SJSA1 (cell line): ENCODE results near the gene DDAH1. TPM values are rescaled to one million over a fixed set of nuclear protein-coding genes. Genes with fewer than 3 reads are reported as not detected.

Experiments
- DNase-seq, 2 experiments: peaks; one replicate each; pipeline ENCODE4 v3.0.0-alpha.2; 2015 to 2020; ENCODE audit warnings: low spot score in 2 of 2, low read depth in 1 of 2
- H3K27ac ChIP-seq: fragments of 250-450 bp; sonication (Bioruptor Pico); 2 replicates; pipeline ENCODE4 v1.5.1; 2020; ENCODE audit warnings: mild to moderate bottlenecking, moderate library complexity
- H3K27me3 ChIP-seq: fragments of 250-450 bp; sonication (Bioruptor Pico); replicated peaks from 2 replicates; pipeline ENCODE4 v1.5.1; 2020; ENCODE audit warnings: mild to moderate bottlenecking, moderate library complexity
- H3K36me3 ChIP-seq: fragments of 250-450 bp; sonication (Bioruptor Pico); 2 replicates; pipeline ENCODE4 v1.5.1; 2020; ENCODE audit warnings: mild to moderate bottlenecking
- H3K4me1 ChIP-seq: fragments of 250-450 bp; sonication (Bioruptor Pico); replicated peaks from 2 replicates; pipeline ENCODE4 v1.6.1; 2021; ENCODE audit warnings: mild to moderate bottlenecking
- H3K4me3 ChIP-seq: fragments of 250-450 bp; sonication (Bioruptor Pico); 2 replicates; pipeline ENCODE4 v1.5.1; 2020; ENCODE audit warnings: mild to moderate bottlenecking
- H3K9me3 ChIP-seq: fragments of 250-450 bp; sonication (Bioruptor Pico); replicated peaks from 2 replicates; pipeline ENCODE4 v1.5.1; 2020; ENCODE audit warnings: mild to moderate bottlenecking
- total RNA-seq: library from RNA; depleted of rRNA; stranded (reverse); fragments of >200 nt; shearing (Covaris generic); gene quantifications from 2 replicates; pipeline ENCODE4 v1.2.3, GENCODE V29; 2014

DDAH1 gene
- total RNA-seq, 1 experiment from 2014 or later = 108 TPM

- H3K27me3 ChIP-seq = no peaks in the 10 kb centered on the region
- H3K4me1 ChIP-seq = peaks cover 50% of the 10 kb centered on the region
- DNase-seq = peak; percentile 57 to 85
- H3K4me3 ChIP-seq = no peak overlapping the region
- no peaks in the 10 kb centered on the region for H3K9me3 ChIP-seq
- H3K27ac ChIP-seq = peak overlapping the region; percentile 98
- H3K36me3 ChIP-seq = peaks cover 5% of the 10 kb centered on the region
Observed at GRCh38 chr1:85365851-85366250, 99.1 kb downstream of the DDAH1 start.

- no peaks in the 10 kb centered on the region for H3K27me3 ChIP-seq
- H3K9me3 ChIP-seq = no peaks in the 10 kb centered on the region
- DNase-seq = no peak
- no peak overlapping the region for H3K27ac ChIP-seq
- peaks cover 5% of the 10 kb centered on the region for H3K36me3 ChIP-seq
- H3K4me3 ChIP-seq = no peak overlapping the region
- peaks cover 73% of the 10 kb centered on the region for H3K4me1 ChIP-seq
Observed at GRCh38 chr1:85363521-85363920, 101.4 kb downstream of the DDAH1 start.

DNA sequence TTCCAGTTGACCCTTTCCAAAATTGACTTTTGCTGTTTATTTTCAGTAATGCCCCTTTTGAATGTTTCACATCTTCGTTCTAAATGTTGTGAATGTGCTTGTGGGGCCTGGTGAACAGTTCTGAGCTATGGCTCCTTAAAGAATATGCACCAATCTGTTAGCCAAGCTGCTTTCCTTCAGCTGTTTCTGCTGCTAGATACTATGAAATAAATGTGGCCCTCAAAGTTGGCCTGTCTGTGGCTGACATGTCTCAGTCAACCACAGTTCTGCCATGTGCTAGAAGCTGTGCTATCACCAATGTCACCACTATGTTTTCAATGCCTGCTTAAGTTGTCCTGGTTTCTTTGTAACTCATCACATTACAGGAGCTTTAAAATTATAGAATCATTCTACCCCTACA is 101.9 kb downstream of the DDAH1 start:
- H3K27me3 ChIP-seq = no peaks in the 10 kb centered on the region
- peaks cover 8% of the 10 kb centered on the region for H3K36me3 ChIP-seq
- peaks cover 72% of the 10 kb centered on the region for H3K4me1 ChIP-seq
- no peaks in the 10 kb centered on the region for H3K9me3 ChIP-seq
- H3K27ac ChIP-seq = no peak overlapping the region
- no peak for DNase-seq
- H3K4me3 ChIP-seq = no peak overlapping the region

DNA sequence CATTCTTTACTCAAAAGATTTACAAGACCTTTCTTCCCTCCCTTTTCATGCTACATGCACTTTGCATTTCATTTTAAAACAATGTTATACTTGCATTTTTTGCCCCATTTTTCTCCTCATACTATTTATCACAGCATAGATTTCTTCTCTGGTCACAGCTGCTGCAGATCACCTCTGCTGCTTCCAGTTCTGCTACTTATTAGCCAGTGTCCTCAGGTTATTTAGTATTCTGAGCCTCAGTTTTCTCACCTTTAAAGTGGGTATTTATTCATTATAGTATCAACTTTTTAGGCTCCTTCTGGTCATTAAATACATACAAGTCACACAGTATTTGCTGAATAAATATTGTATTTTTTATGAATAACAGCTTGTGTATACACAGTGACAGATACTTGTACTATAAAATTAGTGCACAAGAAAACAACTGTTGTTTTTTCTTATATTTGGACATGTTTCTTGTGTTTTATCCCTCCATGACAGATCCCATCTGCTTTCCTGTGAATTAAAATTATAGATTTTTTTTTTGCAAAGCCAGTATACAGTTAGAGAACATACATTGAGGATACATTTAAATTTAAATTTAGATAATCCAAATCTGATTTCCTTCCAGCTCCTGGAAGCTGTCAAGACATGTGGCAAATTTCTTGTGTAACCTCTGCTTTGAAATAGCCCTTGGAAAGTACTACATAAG is 103.2 kb downstream of the DDAH1 start:
- H3K4me1 ChIP-seq = peaks cover 62% of the 10 kb centered on the region

GRCh38 chr1:85360730-85361493 is 104.0 kb downstream of the DDAH1 start:
- peak overlapping the region; percentile 55 for H3K27ac ChIP-seq
- H3K36me3 ChIP-seq = peaks cover 14% of the 10 kb centered on the region; the same call in 1 of the 2 replicates
- H3K4me1 ChIP-seq = peaks cover 56% of the 10 kb centered on the region
- no peaks in the 10 kb centered on the region for H3K9me3 ChIP-seq
- no peaks in the 10 kb centered on the region for H3K27me3 ChIP-seq
- no peak overlapping the region for H3K4me3 ChIP-seq
- DNase-seq = peak in 1 of 2 experiments; percentile 57

More for the DNA sequence above, 103.2 kb downstream of the DDAH1 start:
- Histone ChIP-seq H3K27ac (peak overlapping the region; percentile 55; the same call in 1 of the 2 replicates), H3K27me3 (no peaks in the 10 kb centered on the region), H3K36me3 (peaks cover 8% of the 10 kb centered on the region; the same call in 1 of the 2 replicates), H3K4me3 (no peak overlapping the region), H3K9me3 (no peaks in the 10 kb centered on the region)
- no peak for DNase-seq

DNA sequence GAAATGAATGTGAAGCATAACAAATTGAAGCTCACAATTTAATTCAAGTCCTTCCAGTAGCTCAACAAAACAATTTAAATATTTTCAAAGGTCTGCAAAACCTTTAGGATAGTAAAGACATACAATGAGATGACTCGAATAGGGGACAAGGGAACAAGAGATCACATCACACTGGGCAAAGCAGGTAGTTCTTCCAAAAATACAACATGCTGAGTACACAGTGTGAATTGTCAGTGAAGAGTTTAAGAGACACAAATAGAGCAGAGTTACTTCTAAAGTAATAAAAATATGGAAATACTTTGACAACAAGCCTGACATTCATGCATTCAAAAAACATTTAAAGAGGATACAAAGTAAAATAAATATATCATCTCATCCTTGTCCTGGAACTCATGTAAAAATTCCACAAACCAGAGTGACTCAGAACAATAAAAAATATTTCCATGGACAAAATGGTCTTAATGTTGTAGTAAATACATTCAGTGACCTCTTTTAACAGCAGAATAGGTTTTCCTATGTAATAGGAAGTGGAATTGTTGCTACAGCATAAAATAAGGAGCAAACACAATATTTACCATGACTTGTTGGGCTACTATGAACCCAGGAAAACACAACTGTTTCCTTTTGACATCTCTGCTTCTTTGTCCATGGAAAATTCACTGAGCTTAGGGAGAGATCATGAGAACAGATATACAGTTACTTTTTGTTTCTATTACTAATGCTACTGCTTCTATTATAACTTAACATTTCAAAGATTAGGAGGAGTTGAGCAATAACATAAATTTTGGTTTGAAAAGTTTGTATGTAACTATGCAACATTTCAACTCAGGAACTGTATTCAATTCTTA is 104.9 kb downstream of the DDAH1 start:
- peak overlapping the region; percentile 55 for H3K27ac ChIP-seq
- peaks cover 14% of the 10 kb centered on the region; the same call in 1 of the 2 replicates for H3K36me3 ChIP-seq
- DNase-seq = peak in 1 of 2 experiments; percentile 60
- peaks cover 47% of the 10 kb centered on the region for H3K4me1 ChIP-seq
- H3K4me3 ChIP-seq = no peak overlapping the region
- no peaks in the 10 kb centered on the region for H3K9me3 ChIP-seq
- no peaks in the 10 kb centered on the region for H3K27me3 ChIP-seq

- peaks cover 14% of the 10 kb centered on the region; the same call in 1 of the 2 replicates for H3K36me3 ChIP-seq
- H3K27me3 ChIP-seq = no peaks in the 10 kb centered on the region
- H3K4me1 ChIP-seq = peaks cover 44% of the 10 kb centered on the region
- H3K27ac ChIP-seq = 0 out of 2 replicates have a peak overlapping the region, but pooled peaks have one; percentile 55
- no peak for DNase-seq
- H3K4me3 ChIP-seq = no peak overlapping the region
- no peaks in the 10 kb centered on the region for H3K9me3 ChIP-seq
Observed at GRCh38 chr1:85358702-85359438, 106.1 kb downstream of the DDAH1 start.

DNA sequence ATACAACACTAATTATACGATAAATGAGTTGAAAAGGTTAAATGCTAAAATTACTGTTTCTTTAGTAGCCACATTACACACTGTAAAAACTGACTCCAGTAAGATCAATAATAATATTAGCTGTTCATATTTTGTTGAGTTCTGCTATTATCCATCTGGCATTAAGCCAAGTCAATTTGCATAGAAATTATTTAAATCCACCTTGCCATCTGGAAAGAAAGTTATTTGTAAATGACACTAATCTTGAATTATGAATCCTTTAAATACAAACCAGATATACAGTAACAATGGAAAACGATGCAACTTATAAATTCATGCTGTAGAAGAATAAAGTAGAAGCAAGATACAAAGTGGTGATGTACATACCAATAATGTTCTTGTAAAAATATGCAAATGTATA is 107.1 kb downstream of the DDAH1 start:
- Histone ChIP-seq H3K4me1 (peaks cover 41% of the 10 kb centered on the region), H3K9me3 (no peaks in the 10 kb centered on the region), H3K36me3 (peaks cover 14% of the 10 kb centered on the region; the same call in 1 of the 2 replicates), H3K27me3 (no peaks in the 10 kb centered on the region), H3K27ac (no peak overlapping the region), H3K4me3 (no peak overlapping the region)
- no peak for DNase-seq

DNA sequence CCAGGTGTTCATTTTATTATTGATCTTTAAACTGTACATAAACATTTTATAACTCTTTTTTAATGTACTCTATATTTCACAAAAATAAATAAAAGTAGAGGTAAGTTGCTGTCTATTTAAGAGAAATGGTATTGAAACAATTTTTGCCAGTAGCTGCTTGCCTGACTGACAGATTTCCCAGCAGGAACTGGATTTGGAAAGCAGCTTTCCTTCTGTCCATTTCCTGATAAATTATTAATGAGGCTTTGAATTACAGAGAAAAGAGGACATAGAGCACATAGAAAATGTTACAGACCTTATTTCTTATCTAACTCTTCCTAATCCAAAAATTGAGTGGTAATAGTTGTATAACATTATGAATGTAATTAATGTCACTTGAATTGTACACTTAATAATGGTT is 108.8 kb downstream of the DDAH1 start:
- DNase-seq = no peak
- H3K4me3 ChIP-seq = no peak overlapping the region
- H3K27ac ChIP-seq = no peak overlapping the region
- H3K9me3 ChIP-seq = no peaks in the 10 kb centered on the region
- H3K36me3 ChIP-seq = peaks cover 19% of the 10 kb centered on the region
- H3K4me1 ChIP-seq = peaks cover 30% of the 10 kb centered on the region
- H3K27me3 ChIP-seq = no peaks in the 10 kb centered on the region

GRCh38 chr1:85352055-85352454 is 112.9 kb downstream of the DDAH1 start:
- no peak for DNase-seq
- no peak overlapping the region for H3K27ac ChIP-seq
- 0 out of 2 replicates have a peak, but pooled peaks cover 3% of the 10 kb centered on the region for H3K4me1 ChIP-seq
- H3K9me3 ChIP-seq = no peaks in the 10 kb centered on the region
- no peaks in the 10 kb centered on the region for H3K27me3 ChIP-seq
- H3K36me3 ChIP-seq = peaks cover 48% of the 10 kb centered on the region
- no peak overlapping the region for H3K4me3 ChIP-seq

GRCh38 chr1:85351202-85351828 is 113.6 kb downstream of the DDAH1 start:
- Histone ChIP-seq H3K36me3 (peaks cover 42% of the 10 kb centered on the region), H3K9me3 (no peaks in the 10 kb centered on the region), H3K4me1 (no peaks in the 10 kb centered on the region), H3K27me3 (no peaks in the 10 kb centered on the region), H3K4me3 (no peak overlapping the region), H3K27ac (no peak overlapping the region)
- DNase-seq = no peak

GRCh38 chr1:85349224-85349623 is 115.7 kb downstream of the DDAH1 start:
- Histone ChIP-seq H3K27ac (no peak overlapping the region), H3K36me3 (peaks cover 49% of the 10 kb centered on the region)
- DNase-seq = no peak

More at GRCh38 chr1:85349224-85349623, 115.7 kb downstream of the DDAH1 start:
- no peaks in the 10 kb centered on the region for H3K9me3 ChIP-seq
- H3K4me1 ChIP-seq = peaks cover 14% of the 10 kb centered on the region
- no peaks in the 10 kb centered on the region for H3K27me3 ChIP-seq
- H3K4me3 ChIP-seq = no peak overlapping the region
